ENCODE results near the gene FAM50B. TPM values are rescaled to one million over a fixed set of nuclear protein-coding genes. Genes with fewer than 3 reads are reported as not detected.

The FAM50B gene
- total and polyA plus RNA-seq, 2 experiments from 2014 or later: 4.4 to 4.8 TPM

DNA sequence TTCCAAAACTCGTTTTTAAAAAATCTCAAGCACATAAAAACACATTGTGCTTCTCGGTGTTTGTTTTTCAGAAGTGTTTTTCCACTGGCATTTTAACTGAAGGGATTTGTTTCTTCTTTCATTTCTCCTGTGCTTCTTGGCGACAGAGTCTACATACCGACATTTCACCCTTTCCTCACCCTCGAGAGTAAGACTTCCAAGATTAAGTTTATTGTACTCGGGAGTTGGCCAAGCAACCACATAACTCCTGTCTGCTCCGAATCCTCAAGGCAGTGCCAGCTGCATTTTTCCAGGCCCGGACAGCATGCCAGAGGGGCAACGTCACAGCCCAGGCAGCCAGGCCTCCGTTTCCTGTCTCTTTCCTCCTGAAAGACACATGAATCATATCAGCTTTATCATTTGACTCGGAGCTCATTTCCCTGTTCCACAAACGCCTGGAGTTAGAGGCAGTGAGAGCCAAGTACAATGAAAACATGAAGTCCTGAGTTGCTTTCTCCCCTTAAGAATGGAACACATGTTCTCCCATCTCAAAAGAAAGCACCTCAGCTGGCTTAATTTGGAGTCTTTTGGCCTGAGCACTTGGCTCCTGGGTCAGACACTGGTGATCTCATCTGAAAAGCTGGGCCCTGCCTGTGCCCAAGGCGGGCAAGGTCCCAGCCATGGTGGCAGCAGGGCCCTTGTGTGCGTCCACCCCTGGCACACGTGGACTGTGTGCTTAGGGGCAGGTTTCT lies 23.2 kb upstream of the FAM50B start (continued):
- TF ChIP-seq, protein P1, sequence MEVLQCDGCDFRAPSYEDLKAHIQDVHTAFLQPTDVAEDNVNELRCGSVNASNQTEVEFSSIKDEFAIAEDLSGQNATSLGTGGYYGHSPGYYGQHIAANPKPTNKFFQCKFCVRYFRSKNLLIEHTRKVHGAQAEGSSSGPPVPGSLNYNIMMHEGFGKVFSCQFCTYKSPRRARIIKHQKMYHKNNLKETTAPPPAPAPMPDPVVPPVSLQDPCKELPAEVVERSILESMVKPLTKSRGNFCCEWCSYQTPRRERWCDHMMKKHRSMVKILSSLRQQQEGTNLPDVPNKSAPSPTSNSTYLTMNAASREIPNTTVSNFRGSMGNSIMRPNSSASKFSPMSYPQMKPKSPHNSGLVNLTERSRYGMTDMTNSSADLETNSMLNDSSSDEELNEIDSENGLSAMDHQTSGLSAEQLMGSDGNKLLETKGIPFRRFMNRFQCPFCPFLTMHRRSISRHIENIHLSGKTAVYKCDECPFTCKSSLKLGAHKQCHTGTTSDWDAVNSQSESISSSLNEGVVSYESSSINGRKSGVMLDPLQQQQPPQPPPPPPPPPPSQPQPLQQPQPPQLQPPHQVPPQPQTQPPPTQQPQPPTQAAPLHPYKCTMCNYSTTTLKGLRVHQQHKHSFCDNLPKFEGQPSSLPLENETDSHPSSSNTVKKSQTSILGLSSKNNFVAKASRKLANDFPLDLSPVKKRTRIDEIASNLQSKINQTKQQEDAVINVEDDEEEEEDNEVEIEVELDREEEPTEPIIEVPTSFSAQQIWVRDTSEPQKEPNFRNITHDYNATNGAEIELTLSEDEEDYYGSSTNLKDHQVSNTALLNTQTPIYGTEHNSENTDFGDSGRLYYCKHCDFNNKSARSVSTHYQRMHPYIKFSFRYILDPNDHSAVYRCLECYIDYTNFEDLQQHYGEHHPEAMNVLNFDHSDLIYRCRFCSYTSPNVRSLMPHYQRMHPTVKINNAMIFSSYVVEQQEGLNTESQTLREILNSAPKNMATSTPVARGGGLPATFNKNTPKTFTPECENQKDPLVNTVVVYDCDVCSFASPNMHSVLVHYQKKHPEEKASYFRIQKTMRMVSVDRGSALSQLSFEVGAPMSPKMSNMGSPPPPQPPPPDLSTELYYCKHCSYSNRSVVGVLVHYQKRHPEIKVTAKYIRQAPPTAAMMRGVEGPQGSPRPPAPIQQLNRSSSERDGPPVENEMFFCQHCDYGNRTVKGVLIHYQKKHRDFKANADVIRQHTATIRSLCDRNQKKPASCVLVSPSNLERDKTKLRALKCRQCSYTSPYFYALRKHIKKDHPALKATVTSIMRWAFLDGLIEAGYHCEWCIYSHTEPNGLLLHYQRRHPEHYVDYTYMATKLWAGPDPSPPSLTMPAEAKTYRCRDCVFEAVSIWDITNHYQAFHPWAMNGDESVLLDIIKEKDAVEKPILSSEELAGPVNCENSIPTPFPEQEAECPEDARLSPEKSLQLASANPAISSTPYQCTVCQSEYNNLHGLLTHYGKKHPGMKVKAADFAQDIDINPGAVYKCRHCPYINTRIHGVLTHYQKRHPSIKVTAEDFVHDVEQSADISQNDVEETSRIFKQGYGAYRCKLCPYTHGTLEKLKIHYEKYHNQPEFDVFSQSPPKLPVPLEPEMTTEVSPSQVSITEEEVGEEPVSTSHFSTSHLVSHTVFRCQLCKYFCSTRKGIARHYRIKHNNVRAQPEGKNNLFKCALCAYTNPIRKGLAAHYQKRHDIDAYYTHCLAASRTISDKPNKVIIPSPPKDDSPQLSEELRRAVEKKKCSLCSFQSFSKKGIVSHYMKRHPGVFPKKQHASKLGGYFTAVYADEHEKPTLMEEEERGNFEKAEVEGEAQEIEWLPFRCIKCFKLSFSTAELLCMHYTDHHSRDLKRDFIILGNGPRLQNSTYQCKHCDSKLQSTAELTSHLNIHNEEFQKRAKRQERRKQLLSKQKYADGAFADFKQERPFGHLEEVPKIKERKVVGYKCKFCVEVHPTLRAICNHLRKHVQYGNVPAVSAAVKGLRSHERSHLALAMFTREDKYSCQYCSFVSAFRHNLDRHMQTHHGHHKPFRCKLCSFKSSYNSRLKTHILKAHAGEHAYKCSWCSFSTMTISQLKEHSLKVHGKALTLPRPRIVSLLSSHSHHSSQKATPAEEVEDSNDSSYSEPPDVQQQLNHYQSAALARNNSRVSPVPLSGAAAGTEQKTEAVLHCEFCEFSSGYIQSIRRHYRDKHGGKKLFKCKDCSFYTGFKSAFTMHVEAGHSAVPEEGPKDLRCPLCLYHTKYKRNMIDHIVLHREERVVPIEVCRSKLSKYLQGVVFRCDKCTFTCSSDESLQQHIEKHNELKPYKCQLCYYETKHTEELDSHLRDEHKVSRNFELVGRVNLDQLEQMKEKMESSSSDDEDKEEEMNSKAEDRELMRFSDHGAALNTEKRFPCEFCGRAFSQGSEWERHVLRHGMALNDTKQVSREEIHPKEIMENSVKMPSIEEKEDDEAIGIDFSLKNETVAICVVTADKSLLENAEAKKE (CRISPR knock-in tag; IDR thresholded peaks at IDR 0.05): no peak

GRCh38 chr6:3829285-3829684 lies 19.9 kb upstream of the FAM50B start:
- H3K27me3 ChIP-seq (ENCODE audit: insufficient read depth): no peaks in the 10 kb centered on the region
- TF ChIP-seq, protein P2, sequence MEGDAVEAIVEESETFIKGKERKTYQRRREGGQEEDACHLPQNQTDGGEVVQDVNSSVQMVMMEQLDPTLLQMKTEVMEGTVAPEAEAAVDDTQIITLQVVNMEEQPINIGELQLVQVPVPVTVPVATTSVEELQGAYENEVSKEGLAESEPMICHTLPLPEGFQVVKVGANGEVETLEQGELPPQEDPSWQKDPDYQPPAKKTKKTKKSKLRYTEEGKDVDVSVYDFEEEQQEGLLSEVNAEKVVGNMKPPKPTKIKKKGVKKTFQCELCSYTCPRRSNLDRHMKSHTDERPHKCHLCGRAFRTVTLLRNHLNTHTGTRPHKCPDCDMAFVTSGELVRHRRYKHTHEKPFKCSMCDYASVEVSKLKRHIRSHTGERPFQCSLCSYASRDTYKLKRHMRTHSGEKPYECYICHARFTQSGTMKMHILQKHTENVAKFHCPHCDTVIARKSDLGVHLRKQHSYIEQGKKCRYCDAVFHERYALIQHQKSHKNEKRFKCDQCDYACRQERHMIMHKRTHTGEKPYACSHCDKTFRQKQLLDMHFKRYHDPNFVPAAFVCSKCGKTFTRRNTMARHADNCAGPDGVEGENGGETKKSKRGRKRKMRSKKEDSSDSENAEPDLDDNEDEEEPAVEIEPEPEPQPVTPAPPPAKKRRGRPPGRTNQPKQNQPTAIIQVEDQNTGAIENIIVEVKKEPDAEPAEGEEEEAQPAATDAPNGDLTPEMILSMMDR (conservative IDR thresholded peaks at IDR 0.05; ENCODE audit: low read depth in 2 of 2): no peak
- no peaks in the 10 kb centered on the region for H3K36me3 Mint-ChIP-seq (ENCODE audit: low read depth)
- no peaks in the 10 kb centered on the region for H3K36me3 ChIP-seq (ENCODE audit: insufficient read depth)
- no peaks in the 10 kb centered on the region for H3K9me2 ChIP-seq (ENCODE audit: insufficient read depth)
- no peak overlapping the region for H3K4me2 ChIP-seq
- no peaks in the 10 kb centered on the region for H3F3A ChIP-seq (replicated peaks; ENCODE audit: low read depth)
- H3K27ac ChIP-seq (ENCODE audit: low read depth): no peak overlapping the region
- H4K20me1 ChIP-seq (replicated peaks; ENCODE audit: insufficient read depth): no peaks in the 10 kb centered on the region
- H3K4me3 ChIP-seq: no peak overlapping the region
- H3K27me3 Mint-ChIP-seq (ENCODE audit: insufficient read depth, low read depth, poor library complexity): peaks cover 4% of the 10 kb centered on the region
- no peak overlapping the region for H3K4me3 Mint-ChIP-seq
- H2AFZ ChIP-seq: no peak overlapping the region
- no peaks in the 10 kb centered on the region for H3K9me3 Mint-ChIP-seq
- H3K79me2 ChIP-seq (replicated peaks; ENCODE audit: insufficient read depth): no peaks in the 10 kb centered on the region
- H3K27ac Mint-ChIP-seq: no peak overlapping the region
- no peak for DNase-seq (ENCODE audit: low spot score)
- H3K4me1 ChIP-seq (ENCODE audit: insufficient read depth): no peaks in the 10 kb centered on the region
- no peak for ATAC-seq
- no peaks in the 10 kb centered on the region; the same call in 2 of the 3 replicates for H3K4me1 Mint-ChIP-seq

All from GM23338 (cell line).